Gastrocnemius medialis (tissue), 4 donors: ENCODE results near the gene OR51A4. TPM values are rescaled to one million over a fixed set of nuclear protein-coding genes. Genes with fewer than 3 reads are reported as not detected.
"Not testable (repeated sequence)": the region's sequence is repeated elsewhere in the genome, so short reads cannot be mapped to it uniquely, and the experiment has no call there.

ENCODE experiments used
- ATAC-seq, 2 donors: fragments of 150-250 bp; one replicate each; pipeline ENCODE4 v1.9.1; 2016
- DNase-seq, 2 donors: peaks; one replicate each; pipeline ENCODE4 v3.0.0-alpha.2; 2019
- H3K27ac ChIP-seq, 4 donors: fragments of 200-600 bp; sonication (generic); 1 replicate in 1 of 4; 2 replicates in 3 of 4; pipeline ENCODE4 v1.5.1; 2016 to 2018; ENCODE audit warnings: mild to moderate bottlenecking in 2 of 4, moderate library complexity in 1 of 4
- H3K27me3 ChIP-seq, 3 donors: fragments of 200-600 bp; sonication (generic) in 2 of 3; 1 replicate in 1 of 3; 2 replicates in 2 of 3; pipeline versions ENCODE4 v1.5.1 to v1.6.0; 2016 to 2019; ENCODE audit warnings: mild to moderate bottlenecking in 1 of 3, moderate library complexity in 1 of 3
- H3K36me3 ChIP-seq, 2 donors: fragments of 200-600 bp; sonication (generic) in 1 of 2; one replicate each; pipeline ENCODE4 v1.5.1; 2017 to 2018
- H3K4me1 ChIP-seq, 2 donors: fragments of 200-600 bp; sonication (generic) in 1 of 2; one replicate each; pipeline ENCODE4 v1.5.1; 2016 to 2017; ENCODE audit warnings: mild to moderate bottlenecking in 2 of 2
- H3K4me3 ChIP-seq, 4 donors: fragments of 200-600 bp; sonication (generic) in 3 of 4; 1 replicate in 1 of 4; 2 replicates in 3 of 4; pipeline ENCODE4 v1.5.1; 2016 to 2019; ENCODE audit warnings: mild to moderate bottlenecking in 2 of 4
- H3K9me3 ChIP-seq, 3 donors: fragments of 200-600 bp; sonication (generic) in 2 of 3; 1 replicate in 1 of 3; 2 replicates in 2 of 3; pipeline ENCODE4 v1.5.1; 2016 to 2019
- CTCF ChIP-seq, 5 experiments: fragments of 450-650 bp in 3 of 5; fragments of 200-600 bp in 2 of 5; sonication (generic) in 2 of 5; IDR thresholded peaks in 4 of 5; conservative IDR thresholded peaks in 1 of 5; 1 replicate in 4 of 5; 2 replicates in 1 of 5; pipeline ENCODE4 v1.5.1; 2016 to 2019; ENCODE audit warnings: antibody characterized with exemption in 5 of 5, mild to moderate bottlenecking in 3 of 5, moderate library complexity in 3 of 5
- POLR2A ChIP-seq, 2 donors: fragments of 450-650 bp; IDR thresholded peaks; one replicate each; pipeline ENCODE4 v1.6.1; 2017; ENCODE audit warnings: antibody characterized with exemption in 2 of 2, mild to moderate bottlenecking in 2 of 2, moderate library complexity in 2 of 2
- in situ Hi-C, 4 donors: fragments of 200-750 bp; cut with MboI; loops; one replicate each; pipeline versions ENCODE4 v1.15.0 to v1.8.0; 2017; ENCODE audit warnings: low sequenced_read_pairs in 4 of 4
- intact Hi-C: fragments of 100-400 bp; cut with DNase I; formaldehyde crosslinking; loops from one replicate; pipeline ENCODE4 v1.15.1; 2023; ENCODE audit warnings: low total_unique reads
- total RNA-seq, 4 donors: library from RNA; depleted of rRNA; stranded (reverse); fragments of >200 nt; gene quantifications; one replicate each; pipeline versions ENCODE4 v1.1.0 to v1.2.3, GENCODE V29; 2016

Gene OR51A4
- total RNA-seq, 4 donors from 2014 or later: not detected

- ATAC-seq (no peak), DNase-seq (no peak)
- intact Hi-C loops: no loop called here
- Histone ChIP-seq H3K4me1 (no peaks in the 10 kb centered on the region), H3K36me3 (no peaks in the 10 kb centered on the region), H3K4me3 (no peak overlapping the region), H3K27ac (no peak overlapping the region), H3K27me3 (no peaks in the 10 kb centered on the region), H3K9me3 (no peaks in the 10 kb centered on the region)
- TF ChIP-seq POLR2A (IDR thresholded peaks at IDR 0.05) (no peak), CTCF (IDR thresholded peaks at IDR 0.05 in 4 of 5, conservative IDR thresholded peaks at IDR 0.05 in 1 of 5) (no peak)
- in situ Hi-C loops: loop anchor here in 1 of 4 donors (25.0 kb wide), 1 partner anchor 342 kb away; the partner anchor contains the start of genes OR51D1 and OR51E1
Observed at GRCh38 chr11:4979036-4979435, 31.6 kb upstream of the OR51A4 start.

GRCh38 chr11:4975436-4975835 lies 28.0 kb upstream of the OR51A4 start:
- DNase-seq: no peak
- intact Hi-C loops: no loop called here
- no peaks in the 10 kb centered on the region for H3K27me3 ChIP-seq
- no peak overlapping the region for H3K4me3 ChIP-seq
- H3K36me3 ChIP-seq: no peaks in the 10 kb centered on the region
- TF ChIP-seq CTCF (IDR thresholded peaks at IDR 0.05 in 4 of 5, conservative IDR thresholded peaks at IDR 0.05 in 1 of 5) (no peak), POLR2A (IDR thresholded peaks at IDR 0.05) (no peak)
- in situ Hi-C loops: loop anchor here in 1 of 4 donors (25.0 kb wide), 1 partner anchor 338 kb away; the partner anchor contains the start of genes OR51D1 and OR51E1
- no peaks in the 10 kb centered on the region for H3K4me1 ChIP-seq
- no peak overlapping the region for H3K27ac ChIP-seq
- no peak for ATAC-seq
- no peaks in the 10 kb centered on the region for H3K9me3 ChIP-seq

GRCh38 chr11:4962816-4963215 lies 15.4 kb upstream of the OR51A4 start:
- no peak for TF ChIP-seq CTCF (IDR thresholded peaks at IDR 0.05 in 4 of 5, conservative IDR thresholded peaks at IDR 0.05 in 1 of 5)
- no peak for TF ChIP-seq POLR2A (IDR thresholded peaks at IDR 0.05)
- DNase-seq (no peak), ATAC-seq (no peak)
- Histone ChIP-seq H3K27me3 (no peaks in the 10 kb centered on the region), H3K4me1 (no peaks in the 10 kb centered on the region), H3K9me3 (no peaks in the 10 kb centered on the region), H3K4me3 (no peak overlapping the region), H3K27ac (no peak overlapping the region), H3K36me3 (no peaks in the 10 kb centered on the region)
- in situ Hi-C loops (no loop called here), intact Hi-C loops (no loop called here)

DNA sequence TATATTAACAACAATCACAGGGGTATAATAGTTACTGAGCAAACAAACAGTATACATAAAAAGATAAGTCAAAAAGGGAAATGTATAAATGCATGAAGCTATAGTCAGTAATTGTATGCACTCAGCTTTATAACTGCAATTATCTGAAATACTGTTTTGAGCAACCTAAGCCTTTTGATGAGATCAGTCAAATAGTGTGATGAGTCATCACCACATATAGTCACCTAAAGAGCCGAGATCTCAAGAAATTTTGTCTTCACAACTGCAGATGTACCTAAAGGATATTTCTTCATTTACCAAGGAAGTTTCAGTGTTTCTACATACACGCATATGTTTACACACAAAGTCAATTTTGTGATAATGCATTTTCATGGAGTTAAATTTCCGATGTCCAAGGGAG lies 13.5 kb upstream of the OR51A4 start:
- ATAC-seq: no peak
- intact Hi-C loops: no loop called here
- Histone ChIP-seq H3K9me3 (no peaks in the 10 kb centered on the region), H3K4me3 (no peak overlapping the region), H3K27ac (no peak overlapping the region), H3K27me3 (no peaks in the 10 kb centered on the region), H3K36me3 (no peaks in the 10 kb centered on the region), H3K4me1 (no peaks in the 10 kb centered on the region)
- in situ Hi-C loops: no loop called here
- no peak for TF ChIP-seq POLR2A (IDR thresholded peaks at IDR 0.05)
- TF ChIP-seq CTCF (IDR thresholded peaks at IDR 0.05 in 4 of 5, conservative IDR thresholded peaks at IDR 0.05 in 1 of 5): no peak
- DNase-seq: no peak

DNA sequence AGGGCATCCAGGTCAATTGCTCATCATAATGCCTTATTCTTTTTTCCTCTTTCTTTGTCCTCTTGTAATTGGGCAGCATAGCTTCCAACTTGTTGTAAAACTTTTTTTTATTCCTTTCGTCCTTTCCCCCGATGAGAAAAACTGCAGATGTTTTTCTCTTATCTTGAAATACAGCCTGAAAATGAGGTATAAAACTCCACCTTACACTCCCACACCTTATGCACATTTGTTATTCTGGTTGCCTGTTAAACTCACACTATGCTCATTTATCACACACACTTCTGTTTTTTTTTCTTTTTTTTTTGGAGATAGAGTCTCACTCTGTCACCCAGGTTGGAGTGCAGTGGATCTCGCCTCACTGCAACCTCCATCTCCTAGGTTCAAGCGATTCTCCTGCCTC lies 10.0 kb upstream of the OR51A4 start:
- in situ Hi-C loops: no loop called here
- no peak for TF ChIP-seq CTCF (IDR thresholded peaks at IDR 0.05 in 4 of 5, conservative IDR thresholded peaks at IDR 0.05 in 1 of 5)
- no peak for TF ChIP-seq POLR2A (IDR thresholded peaks at IDR 0.05)
- DNase-seq: no peak
- H3K27me3 ChIP-seq: no peaks in the 10 kb centered on the region
- H3K9me3 ChIP-seq: no peaks in the 10 kb centered on the region
- no peak for ATAC-seq
- no peak overlapping the region for H3K4me3 ChIP-seq
- intact Hi-C loops: no loop called here
- no peaks in the 10 kb centered on the region for H3K4me1 ChIP-seq
- no peaks in the 10 kb centered on the region for H3K36me3 ChIP-seq
- no peak overlapping the region for H3K27ac ChIP-seq

DNA sequence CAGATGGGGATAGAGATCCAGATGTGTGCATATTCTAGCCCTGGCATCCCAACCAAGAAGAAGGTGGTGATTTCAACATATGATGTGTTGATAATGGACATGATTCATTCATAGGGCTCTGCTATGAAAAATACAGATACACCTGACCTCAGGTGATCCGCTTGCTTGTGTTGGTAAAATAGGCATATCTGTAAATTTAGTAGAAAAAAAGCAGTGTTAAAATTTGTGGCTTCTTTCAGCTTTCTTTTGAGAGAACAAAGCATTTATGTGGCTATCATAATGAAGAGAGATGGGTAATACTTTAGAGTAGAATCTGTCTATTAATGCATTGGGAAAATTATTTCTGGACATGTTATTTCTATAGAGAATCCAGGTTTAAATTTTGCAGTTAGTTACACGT lies 8.2 kb upstream of the OR51A4 start, which contains the start of gene OR51A2:
Gene OR51A2, minus strand, starts transcription at position 101 of the 400 bp plus-strand sequence. Its CDS starts 0 bp downstream, at position 101.
- H3K36me3 ChIP-seq, H3K4me1 ChIP-seq, H3K4me3 ChIP-seq, H3K27ac ChIP-seq, intact Hi-C loops, DNase-seq, H3K27me3 ChIP-seq, ATAC-seq, in situ Hi-C loops, H3K9me3 ChIP-seq: not testable (repeated sequence)
